Pancreas (tissue), 10 donors: ENCODE measurements around the gene LEFTY2. TPM values are rescaled to one million over a fixed set of nuclear protein-coding genes. Genes with fewer than 3 reads are reported as not detected.

Source experiments
- ATAC-seq, 4 donors: fragments of 200-7000 bp; cut with Tn5 transposase; one replicate each; pipeline versions ENCODE4 v1.8.0 to v1.9.1; 2020; ENCODE audit warnings: mild to moderate bottlenecking in 4 of 4, moderate library complexity in 4 of 4
- DNase-seq, 6 donors: peaks; one replicate each; pipeline ENCODE4 v3.0.0-alpha.2; 2020
- FAIRE-seq: peaks from 2 replicates; lab custom pipeline; 2012; peaks lifted over from hg19 to GRCh38; lab: Jason Lieb, UNC
- H3K27ac ChIP-seq, 4 donors: fragments of 200-600 bp; sonication (generic); 1 replicate in 3 of 4; 2 replicates in 1 of 4; pipeline versions ENCODE4 v1.5.0 to v1.8.0; 2020
- H3K27me3 ChIP-seq, 4 donors: fragments of 200-600 bp; one replicate each; pipeline ENCODE4 v1.8.0; 2021
- H3K36me3 ChIP-seq, 3 donors: fragments of 200-600 bp; sonication (generic) in 1 of 3; one replicate each; pipeline versions ENCODE4 v1.5.0 to v1.8.0; 2020 to 2021
- H3K4me1 ChIP-seq, 3 donors: fragments of 200-600 bp; one replicate each; pipeline ENCODE4 v1.8.0; 2021
- H3K4me3 ChIP-seq, 4 donors: fragments of 200-600 bp; sonication (generic) in 2 of 4; one replicate each; pipeline versions ENCODE4 v1.5.0 to v1.8.0; 2020 to 2021
- H3K9me3 ChIP-seq, 4 donors: fragments of 200-600 bp; one replicate each; pipeline ENCODE4 v1.8.0; 2021
- CTCF ChIP-seq, 4 donors: fragments of 200-600 bp; sonication (generic) in 3 of 4; IDR thresholded peaks; one replicate each; pipeline versions ENCODE4 v1.5.0 to v1.8.0; 2021; ENCODE audit warnings: antibody characterized with exemption in 4 of 4
- WGBS, 2 donors: extraction: QIAGEN DNeasy Blood & Tissue Kit; methylation state at CpG; one replicate each; pipeline ENCODE4 v1.1.7; 2013; 5-methylcytosine and 5-hydroxymethylcytosine counted together
- intact Hi-C, 3 donors: fragments of 100-400 bp; cut with DNase I; formaldehyde crosslinking; loops; one replicate each; pipeline versions ENCODE4 v1.11.1 to v1.14.2; 2022
- polyA plus RNA-seq, 2 donors: library from polyadenylated mRNA; stranded (reverse); fragments of 200-250 nt; gene quantifications; one replicate each; pipeline ENCODE4 v1.2.3, GENCODE V29; 2013
- total RNA-seq, 6 donors: library from RNA; stranded (reverse); fragmentation: NEBNext Ultra II Directional in 4 of 6; extraction: Animal tissue kit (Norgen Biotek cat#: 25700) in 4 of 6; gene quantifications; one replicate each; pipeline versions ENCODE4 v1.2.1 to v1.2.4, GENCODE V29; 2021 to 2023
- donor health status: healthy with polysubstance abuse.
- donor health status: DM: no; HTN: no; CAD: no; lungs with moderate emphysema.
- donor health status: DM: no; HTN: no; CAD: no.
- donor health status: control.
- donor health status: control.
- donor health status: Bipolar disorder and iron deficiency.
- donor health status: DM: yes; HTN: yes; CAD: no.
- donor health status: DM: no; HTN: no; CAD: no.
- donor health status: DM: no; HTN: no; CAD: no.
- donor health status: DM: yes; HTN: yes; CAD: no.

The LEFTY2 gene
- total and polyA plus RNA-seq, 8 donors: 0.07 to 16.3 (median 0.75) TPM; not detected in 4

- H3K36me3 ChIP-seq: no peaks in the 10 kb centered on the region
- H3K4me3 ChIP-seq: no peak overlapping the region
- peak; percentile 89 to 96 (median 93) for ATAC-seq
- DNase-seq: peak; percentile 47 to 93 (median 68)
- peak; percentile 57 to 75 (median 64) for TF ChIP-seq CTCF (IDR thresholded peaks at IDR 0.05)
- intact Hi-C loops: no loop called here
- WGBS, 2 donors: 19 to 25% methylated on average over 21 of the region's 21 CpGs
- H3K27me3 ChIP-seq: no peaks in the 10 kb centered on the region
- no peak for FAIRE-seq
- H3K9me3 ChIP-seq: no peaks in the 10 kb centered on the region
- no peak overlapping the region for H3K27ac ChIP-seq
- H3K4me1 ChIP-seq: no peaks in the 10 kb centered on the region
Measured at GRCh38 chr1:225962440-225962975, 21.5 kb upstream of the LEFTY2 start.

GRCh38 chr1:225961659-225962439 is 20.8 kb upstream of the LEFTY2 start:
- no peak for DNase-seq
- 48 to 56% methylated on average over 20 of the region's 20 CpGs for WGBS, 2 donors
- H3K4me3 ChIP-seq: no peak overlapping the region

GRCh38 chr1:225958041-225958440 is 17.0 kb upstream of the LEFTY2 start:
- H3K4me1 ChIP-seq: no peaks in the 10 kb centered on the region
- H3K4me3 ChIP-seq: no peak overlapping the region
- no peak for ATAC-seq
- WGBS, 2 donors: 60 to 72% methylated on average over 3 of the region's 3 CpGs
- DNase-seq: peak in 1 of 6 donors; percentile 3
- intact Hi-C loops: no loop called here
- no peaks in the 10 kb centered on the region for H3K36me3 ChIP-seq
- no peak overlapping the region for H3K27ac ChIP-seq
- FAIRE-seq: no peak
- H3K27me3 ChIP-seq: no peaks in the 10 kb centered on the region
- TF ChIP-seq CTCF (IDR thresholded peaks at IDR 0.05): no peak
- H3K9me3 ChIP-seq: no peaks in the 10 kb centered on the region

More at GRCh38 chr1:225961659-225962439, 20.8 kb upstream of the LEFTY2 start:
- ATAC-seq (peak in 3 of 4 donors; percentile 25 to 55 (median 28)), FAIRE-seq (no peak)
- Histone ChIP-seq H3K27ac (no peak overlapping the region), H3K4me1 (no peaks in the 10 kb centered on the region), H3K9me3 (no peaks in the 10 kb centered on the region), H3K36me3 (no peaks in the 10 kb centered on the region), H3K27me3 (no peaks in the 10 kb centered on the region)
- intact Hi-C loops: no loop called here
- no peak for TF ChIP-seq CTCF (IDR thresholded peaks at IDR 0.05)

DNA sequence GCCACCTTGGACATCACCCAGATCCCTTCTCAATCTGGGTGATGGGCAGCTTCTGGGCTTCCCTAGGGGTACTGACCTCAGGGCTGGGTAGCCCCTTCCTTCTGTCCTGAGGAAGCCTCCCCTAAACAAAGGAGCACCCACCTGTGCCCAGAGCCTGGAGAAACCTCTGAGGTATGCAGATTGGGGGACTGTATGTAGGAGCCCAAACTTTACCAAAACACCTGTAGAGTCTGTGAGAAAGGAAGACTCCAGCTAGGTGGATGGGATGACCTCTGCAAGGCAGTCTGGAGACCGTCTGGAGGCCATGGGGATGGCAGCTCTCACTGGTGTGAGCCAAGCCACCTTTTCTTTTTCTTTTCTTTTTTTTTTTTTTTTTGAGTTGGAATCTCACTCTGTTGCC is 13.7 kb upstream of the LEFTY2 start:
- intact Hi-C loops: no loop called here

More for the DNA sequence above, 13.7 kb upstream of the LEFTY2 start:
- no peaks in the 10 kb centered on the region for H3K4me1 ChIP-seq
- no peak overlapping the region for H3K27ac ChIP-seq
- DNase-seq (peak in 1 of 6 donors; percentile 8), FAIRE-seq (no peak), ATAC-seq (no peak)
- no peak for TF ChIP-seq CTCF (IDR thresholded peaks at IDR 0.05)
- 69 to 83% methylated on average over 1 of the region's 1 CpG for WGBS, 2 donors
- H3K9me3 ChIP-seq: no peaks in the 10 kb centered on the region
- H3K27me3 ChIP-seq: no peaks in the 10 kb centered on the region
- no peaks in the 10 kb centered on the region for H3K36me3 ChIP-seq
- no peak overlapping the region for H3K4me3 ChIP-seq
